GM12891 (cell line): ENCODE measurements around the gene RBMS3.

ENCODE experiments used
- POLR2A ChIP-seq: IDR thresholded peaks from 2 replicates; pipeline ENCODE4 v1.6.1; 2011; ENCODE audit warnings: low read depth, low read length, control low read depth
- POLR2AphosphoS5 ChIP-seq: IDR thresholded peaks from 2 replicates; pipeline ENCODE4 v1.6.1; 2011; ENCODE audit warnings: low read depth, low read length, control low read depth

DNA sequence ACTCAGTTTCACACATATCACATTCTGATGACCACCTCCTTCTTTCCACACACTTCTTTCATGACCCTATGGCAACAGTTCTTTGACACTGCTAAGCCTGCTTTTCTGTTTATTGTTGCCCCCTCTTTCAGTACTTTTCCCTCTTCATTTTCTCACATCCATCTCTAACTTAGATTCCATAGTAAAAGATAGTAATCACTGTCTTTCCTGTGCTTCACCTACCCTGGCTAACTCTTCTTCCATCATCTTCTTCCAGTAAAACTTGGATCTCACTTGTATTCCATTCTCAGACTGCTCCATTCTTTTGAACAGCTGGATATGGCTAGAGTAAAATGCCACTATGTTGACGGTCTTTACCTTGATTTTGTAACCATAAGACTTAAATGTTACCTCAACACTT lies 692.9 kb downstream of the RBMS3 start:
- TF ChIP-seq POLR2A: no peak
- TF ChIP-seq POLR2AphosphoS5: no peak
